ENCODE results near the gene WWC1. TPM values are rescaled to one million over a fixed set of nuclear protein-coding genes. Genes with fewer than 3 reads are reported as not detected.
A peak's percentile ranks its signal among the peaks of the same experiment; 100 is the strongest.
"Not testable (repeated sequence)": the region's sequence is repeated elsewhere in the genome, so short reads cannot be mapped to it uniquely, and the experiment has no call there.

Gene WWC1
- total RNA-seq, 1 experiment from 2014 or later = 38.3 TPM

GRCh38 chr5:168423971-168424370 lies 132.5 kb downstream of the WWC1 start:
- Histone ChIP-seq H3K27me3 (no peaks in the 10 kb centered on the region), H3K9me3 (no peaks in the 10 kb centered on the region), H3K36me3 (peaks cover 26% of the 10 kb centered on the region), H3K4me3 (no peak overlapping the region)
- DNase-seq = no peak

GRCh38 chr5:168424594-168425323 lies 133.3 kb downstream of the WWC1 start:
- peak; percentile 61 for DNase-seq
- Histone ChIP-seq H3K4me3 (no peak overlapping the region), H3K27me3 (no peaks in the 10 kb centered on the region), H3K9me3 (no peaks in the 10 kb centered on the region), H3K36me3 (peaks cover 32% of the 10 kb centered on the region)

- Histone ChIP-seq H3K9me3 (no peaks in the 10 kb centered on the region), H3K4me3 (no peak overlapping the region), H3K27me3 (no peaks in the 10 kb centered on the region), H3K36me3 (peaks cover 43% of the 10 kb centered on the region)
- DNase-seq = no peak
Measured at GRCh38 chr5:168426007-168426863, 134.8 kb downstream of the WWC1 start.

- peaks cover 41% of the 10 kb centered on the region for H3K36me3 ChIP-seq
Measured at GRCh38 chr5:168426864-168427172, 135.4 kb downstream of the WWC1 start.

GRCh38 chr5:168427224-168427623 lies 135.8 kb downstream of the WWC1 start:
- Histone ChIP-seq H3K36me3 (peaks cover 41% of the 10 kb centered on the region), H3K27me3 (no peaks in the 10 kb centered on the region), H3K9me3 (no peaks in the 10 kb centered on the region), H3K4me3 (no peak overlapping the region)
- no peak for DNase-seq

More at GRCh38 chr5:168426864-168427172, 135.4 kb downstream of the WWC1 start:
- no peak overlapping the region for H3K4me3 ChIP-seq
- no peaks in the 10 kb centered on the region for H3K27me3 ChIP-seq
- no peaks in the 10 kb centered on the region for H3K9me3 ChIP-seq
- no peak for DNase-seq

- H3K4me3 ChIP-seq = no peak overlapping the region
- no peaks in the 10 kb centered on the region for H3K9me3 ChIP-seq
- no peak for DNase-seq
- H3K27me3 ChIP-seq = no peaks in the 10 kb centered on the region
- H3K36me3 ChIP-seq = peaks cover 51% of the 10 kb centered on the region
Measured at GRCh38 chr5:168428552-168428951, 137.1 kb downstream of the WWC1 start.

GRCh38 chr5:168430296-168430695 lies 138.9 kb downstream of the WWC1 start:
- Histone ChIP-seq H3K27me3 (no peaks in the 10 kb centered on the region), H3K4me3 (no peak overlapping the region), H3K36me3 (peaks cover 60% of the 10 kb centered on the region), H3K9me3 (no peaks in the 10 kb centered on the region)
- no peak for DNase-seq

- no peak for DNase-seq
- Histone ChIP-seq H3K9me3 (no peaks in the 10 kb centered on the region), H3K4me3 (no peak overlapping the region), H3K36me3 (peaks cover 69% of the 10 kb centered on the region), H3K27me3 (no peaks in the 10 kb centered on the region)
Measured at GRCh38 chr5:168432903-168433302, 141.5 kb downstream of the WWC1 start.

- H3K4me3 ChIP-seq = no peak overlapping the region
- DNase-seq = no peak
- no peaks in the 10 kb centered on the region for H3K27me3 ChIP-seq
- H3K36me3 ChIP-seq = peaks cover 64% of the 10 kb centered on the region
- no peaks in the 10 kb centered on the region for H3K9me3 ChIP-seq
Measured at GRCh38 chr5:168434001-168434400, 142.6 kb downstream of the WWC1 start.

GRCh38 chr5:168434746-168435321 lies 143.4 kb downstream of the WWC1 start:
- peak; percentile 26 for DNase-seq
- Histone ChIP-seq H3K9me3 (no peaks in the 10 kb centered on the region), H3K27me3 (no peaks in the 10 kb centered on the region), H3K4me3 (no peak overlapping the region), H3K36me3 (peaks cover 61% of the 10 kb centered on the region)

- not testable (repeated sequence) for H3K4me3 ChIP-seq, DNase-seq, H3K27me3 ChIP-seq, H3K9me3 ChIP-seq
- H3K36me3 ChIP-seq = peaks cover 59% of the 10 kb centered on the region
Measured at GRCh38 chr5:168435340-168435739, 143.9 kb downstream of the WWC1 start.

- Histone ChIP-seq H3K36me3 (peaks cover 53% of the 10 kb centered on the region), H3K27me3 (no peaks in the 10 kb centered on the region)
- no peak for DNase-seq
Measured at GRCh38 chr5:168438349-168438748, 146.9 kb downstream of the WWC1 start.

GRCh38 chr5:168443533-168443932 lies 152.1 kb downstream of the WWC1 start:
- no peak for DNase-seq
- Histone ChIP-seq H3K36me3 (peaks cover 36% of the 10 kb centered on the region), H3K9me3 (no peaks in the 10 kb centered on the region; the same call in 1 of the 2 replicates), H3K4me3 (no peak overlapping the region), H3K27me3 (no peaks in the 10 kb centered on the region)

More at GRCh38 chr5:168438349-168438748, 146.9 kb downstream of the WWC1 start:
- Histone ChIP-seq H3K4me3 (no peak overlapping the region), H3K9me3 (no peaks in the 10 kb centered on the region; the same call in 1 of the 2 replicates)

GRCh38 chr5:168443950-168444700 lies 152.7 kb downstream of the WWC1 start:
- Histone ChIP-seq H3K36me3 (peaks cover 36% of the 10 kb centered on the region), H3K9me3 (no peaks in the 10 kb centered on the region; the same call in 1 of the 2 replicates), H3K4me3 (no peak overlapping the region), H3K27me3 (no peaks in the 10 kb centered on the region)
- DNase-seq = no peak

GRCh38 chr5:168446983-168447619 lies 155.7 kb downstream of the WWC1 start:
- no peak overlapping the region for H3K4me3 ChIP-seq
- no peaks in the 10 kb centered on the region; the same call in 1 of the 2 replicates for H3K9me3 ChIP-seq
- H3K27me3 ChIP-seq = no peaks in the 10 kb centered on the region
- DNase-seq = no peak
- peaks cover 26% of the 10 kb centered on the region for H3K36me3 ChIP-seq

- Histone ChIP-seq H3K36me3 (peaks cover 26% of the 10 kb centered on the region), H3K27me3 (no peaks in the 10 kb centered on the region), H3K4me3 (no peak overlapping the region), H3K9me3 (no peaks in the 10 kb centered on the region; the same call in 1 of the 2 replicates)
- no peak for DNase-seq
Measured at GRCh38 chr5:168447808-168448207, 156.4 kb downstream of the WWC1 start.

All from MG63 (cell line).